Sigmoid colon (tissue), 4 donors: ENCODE data around the gene MMP25.

Source experiments
- POLR2AphosphoS5 ChIP-seq, 4 donors: sonication (generic); formaldehyde crosslinking; IDR thresholded peaks; one replicate each; pipeline ENCODE4 v1.6.1; 2017; ENCODE audit warnings: antibody characterized with exemption in 4 of 4
- TF ChIP-seq, protein P1 (sequence below), 4 experiments: fragments of 450-650 bp in 3 of 4; fragments of 200-600 bp in 1 of 4; IDR thresholded peaks; one replicate each; pipeline ENCODE4 v1.5.1; 2016 to 2019; ENCODE audit warnings: antibody characterized with exemption in 4 of 4, mild to moderate bottlenecking in 3 of 4, moderate library complexity in 2 of 4

DNA sequence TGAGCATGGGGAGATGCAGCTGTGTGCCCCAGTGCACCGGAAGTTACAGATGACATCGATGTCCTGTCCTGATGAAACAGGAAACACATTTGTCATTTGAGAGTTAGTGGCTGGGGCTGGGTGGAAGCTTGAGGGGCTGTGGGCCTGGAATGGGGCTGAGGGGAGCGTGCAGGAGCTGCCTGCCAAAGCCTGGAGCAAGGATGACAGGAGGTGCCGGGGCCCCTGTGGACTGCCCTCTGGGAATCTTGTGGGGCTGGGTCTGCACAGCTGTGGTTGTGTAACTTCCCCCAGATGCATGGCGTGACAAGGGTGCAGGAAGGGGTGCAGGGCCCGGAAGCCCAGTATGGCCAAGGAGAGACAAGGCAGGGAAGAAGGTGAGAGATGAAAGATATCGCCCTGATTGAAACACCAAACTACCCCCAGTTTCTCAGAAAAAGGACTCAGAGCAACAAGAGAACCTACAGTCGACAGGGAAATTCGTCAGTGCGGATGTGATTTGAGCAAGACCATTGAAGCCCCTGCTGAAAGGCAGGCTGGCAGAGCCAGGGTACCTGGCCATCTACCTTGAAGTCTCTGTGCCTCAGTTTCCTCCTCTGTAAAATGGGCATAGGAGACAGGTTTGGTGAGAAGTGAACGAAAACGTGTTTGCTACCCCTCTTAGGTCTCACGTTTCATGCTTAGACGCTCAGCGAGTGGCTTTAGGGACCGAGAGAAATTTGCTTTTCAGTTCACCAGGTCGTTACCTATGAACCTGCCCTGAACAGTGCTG is 8.8 kb downstream of the MMP25 start:
- no peak for TF ChIP-seq POLR2AphosphoS5 (IDR thresholded peaks at IDR 0.05)
- TF ChIP-seq, protein P1, sequence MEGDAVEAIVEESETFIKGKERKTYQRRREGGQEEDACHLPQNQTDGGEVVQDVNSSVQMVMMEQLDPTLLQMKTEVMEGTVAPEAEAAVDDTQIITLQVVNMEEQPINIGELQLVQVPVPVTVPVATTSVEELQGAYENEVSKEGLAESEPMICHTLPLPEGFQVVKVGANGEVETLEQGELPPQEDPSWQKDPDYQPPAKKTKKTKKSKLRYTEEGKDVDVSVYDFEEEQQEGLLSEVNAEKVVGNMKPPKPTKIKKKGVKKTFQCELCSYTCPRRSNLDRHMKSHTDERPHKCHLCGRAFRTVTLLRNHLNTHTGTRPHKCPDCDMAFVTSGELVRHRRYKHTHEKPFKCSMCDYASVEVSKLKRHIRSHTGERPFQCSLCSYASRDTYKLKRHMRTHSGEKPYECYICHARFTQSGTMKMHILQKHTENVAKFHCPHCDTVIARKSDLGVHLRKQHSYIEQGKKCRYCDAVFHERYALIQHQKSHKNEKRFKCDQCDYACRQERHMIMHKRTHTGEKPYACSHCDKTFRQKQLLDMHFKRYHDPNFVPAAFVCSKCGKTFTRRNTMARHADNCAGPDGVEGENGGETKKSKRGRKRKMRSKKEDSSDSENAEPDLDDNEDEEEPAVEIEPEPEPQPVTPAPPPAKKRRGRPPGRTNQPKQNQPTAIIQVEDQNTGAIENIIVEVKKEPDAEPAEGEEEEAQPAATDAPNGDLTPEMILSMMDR (IDR thresholded peaks at IDR 0.05) = no peak
